Myocyte (in vitro differentiated cells): ENCODE data around the gene LZTR1. TPM values are rescaled to one million over a fixed set of nuclear protein-coding genes. Genes with fewer than 3 reads are reported as not detected.

ENCODE experiments used
- DNase-seq: peaks from one replicate; pipeline ENCODE4 v3.0.0-alpha.2; 2012; ENCODE audit warnings: low read depth
- total RNA-seq: library from RNA; depleted of rRNA; stranded (reverse); fragments of >200 nt; gene quantifications from 2 replicates; pipeline ENCODE4 v1.2.3, GENCODE V29; 2014

LZTR1 gene
- total RNA-seq, 1 donor from 2014 or later, result 51.8 TPM

DNA sequence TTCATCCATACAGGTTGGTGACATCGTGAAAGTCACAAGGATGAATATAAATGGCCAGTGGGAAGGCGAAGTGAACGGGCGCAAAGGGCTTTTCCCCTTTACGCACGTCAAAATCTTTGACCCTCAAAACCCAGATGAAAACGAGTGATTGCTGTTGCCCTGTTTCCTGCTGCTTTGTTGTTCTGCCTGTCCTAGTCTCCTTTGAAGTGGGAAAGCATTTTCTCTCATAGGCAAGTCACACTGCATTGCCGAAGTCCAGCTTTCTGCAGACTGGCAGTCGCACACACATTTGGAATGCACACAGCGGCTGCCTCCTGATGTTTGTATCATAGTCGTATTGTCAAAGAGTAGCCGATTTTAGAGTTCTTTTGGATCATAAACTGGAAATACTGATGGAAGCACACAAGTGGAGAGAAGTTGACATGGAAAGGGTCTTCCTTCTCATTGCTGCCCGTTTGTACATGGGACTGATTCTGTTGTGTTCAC is 32.4 kb upstream of the LZTR1 start:
- no peak for DNase-seq

DNA sequence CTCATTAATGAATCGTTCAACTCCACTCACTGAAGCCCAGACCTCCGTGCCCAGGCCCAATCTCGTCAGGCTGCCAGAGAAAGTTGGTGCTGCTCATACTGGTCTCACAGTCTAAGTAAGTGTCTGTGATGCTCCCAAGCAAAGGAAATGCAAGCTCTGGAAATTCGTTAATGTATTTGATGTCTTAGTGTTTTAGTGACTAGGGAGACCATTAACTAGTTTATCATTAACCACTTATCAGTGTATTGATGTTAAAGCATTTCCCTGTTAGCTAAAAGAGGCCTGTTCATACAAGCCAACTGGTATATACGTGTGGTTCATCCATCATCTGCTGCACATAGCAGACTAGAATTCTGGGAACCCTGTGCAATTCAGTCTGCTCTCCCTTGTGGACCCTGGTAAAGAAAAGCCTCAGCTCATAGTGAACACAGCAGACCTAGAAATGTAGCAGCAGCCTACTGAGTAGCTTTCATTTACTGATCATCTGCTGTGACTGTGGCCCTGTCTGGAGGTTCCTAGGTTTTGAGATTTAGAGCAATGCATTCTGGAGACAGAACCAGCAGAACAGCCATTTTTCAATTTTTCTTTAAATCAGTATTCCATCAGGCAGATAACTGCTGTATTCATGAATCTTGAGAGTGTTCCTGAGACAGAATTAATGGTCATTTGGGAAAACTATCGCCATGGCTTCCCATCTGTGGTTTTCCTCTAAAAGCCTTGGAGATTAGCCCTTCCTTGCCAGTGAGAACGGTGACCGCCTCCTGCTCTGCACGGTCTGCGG is 30.8 kb upstream of the LZTR1 start:
- DNase-seq, result no peak

DNA sequence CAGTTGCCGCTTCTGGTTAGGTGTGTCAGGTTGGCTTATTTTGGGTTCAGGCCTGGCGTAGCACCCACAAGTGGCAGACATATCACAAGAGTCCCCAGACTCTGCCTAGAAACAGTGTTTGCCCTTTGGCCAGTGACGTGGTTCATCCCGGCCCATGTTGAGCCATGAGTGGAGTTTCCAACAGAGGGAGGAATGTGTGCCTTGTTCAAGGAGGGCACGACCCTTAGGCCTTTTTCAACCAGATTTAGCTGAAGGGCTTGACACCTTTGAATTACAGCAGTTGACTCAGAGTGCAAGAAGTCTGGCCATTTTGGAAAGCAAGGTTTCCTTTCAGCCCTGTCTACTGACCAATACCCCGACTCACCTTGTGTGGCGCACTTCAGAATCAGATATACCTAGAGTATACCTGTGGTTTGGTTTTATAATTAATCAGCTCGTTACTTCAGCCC is 30.1 kb upstream of the LZTR1 start:
- DNase-seq, result no peak

DNA sequence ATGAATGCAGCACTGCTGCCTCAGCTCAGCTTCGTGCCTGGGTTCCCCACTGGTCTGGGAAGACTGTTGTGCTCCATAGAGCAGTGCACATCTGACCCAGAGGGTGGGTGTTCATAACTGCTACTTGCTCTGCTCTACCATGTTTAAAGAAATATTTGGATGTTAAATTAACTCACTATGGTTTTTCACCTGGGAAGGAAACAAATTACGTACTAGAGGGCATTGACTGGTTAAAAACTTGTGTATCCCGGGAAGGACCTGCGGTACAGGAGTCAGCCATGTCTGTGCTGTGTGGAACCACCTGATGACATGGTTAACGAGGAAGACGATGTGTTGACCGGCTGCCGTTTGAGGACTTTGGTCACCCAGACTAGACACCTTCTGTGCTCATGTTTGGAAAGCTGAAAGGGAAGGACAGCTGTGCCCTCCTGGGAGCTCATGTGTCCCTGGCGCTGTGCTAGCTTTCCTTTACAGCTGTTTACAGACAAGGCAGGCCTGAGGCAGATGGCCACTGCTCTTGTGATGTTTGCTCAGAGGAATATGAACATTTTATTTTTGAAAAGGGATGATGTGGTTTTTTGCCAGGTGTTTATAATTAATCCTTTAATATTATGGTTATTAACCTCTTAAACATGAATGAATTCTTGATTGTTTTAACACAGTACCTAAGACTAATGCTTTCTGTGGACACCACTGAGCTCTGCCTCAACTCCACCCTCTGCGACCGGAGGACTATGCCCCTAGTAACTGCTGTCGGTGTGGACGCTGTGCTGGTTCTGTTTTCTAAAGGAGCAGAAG is 29.4 kb upstream of the LZTR1 start:
- peak; percentile 47 for DNase-seq

DNA sequence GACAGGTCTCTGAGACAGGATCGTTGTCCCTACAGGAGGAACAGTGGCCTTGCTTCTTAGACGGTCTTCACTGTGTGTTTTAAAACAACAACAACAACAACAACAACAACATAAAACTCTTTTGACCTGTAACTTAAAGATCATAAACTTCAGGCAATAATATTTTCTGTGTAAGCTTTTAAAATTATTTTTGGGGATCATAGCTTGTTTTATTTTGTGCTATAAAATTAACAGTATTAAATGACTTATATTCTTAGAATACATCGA is 28.8 kb upstream of the LZTR1 start:
- DNase-seq, result no peak

- no peak for DNase-seq
Measured at GRCh38 chr22:20953668-20954500, 28.2 kb upstream of the LZTR1 start.

DNA sequence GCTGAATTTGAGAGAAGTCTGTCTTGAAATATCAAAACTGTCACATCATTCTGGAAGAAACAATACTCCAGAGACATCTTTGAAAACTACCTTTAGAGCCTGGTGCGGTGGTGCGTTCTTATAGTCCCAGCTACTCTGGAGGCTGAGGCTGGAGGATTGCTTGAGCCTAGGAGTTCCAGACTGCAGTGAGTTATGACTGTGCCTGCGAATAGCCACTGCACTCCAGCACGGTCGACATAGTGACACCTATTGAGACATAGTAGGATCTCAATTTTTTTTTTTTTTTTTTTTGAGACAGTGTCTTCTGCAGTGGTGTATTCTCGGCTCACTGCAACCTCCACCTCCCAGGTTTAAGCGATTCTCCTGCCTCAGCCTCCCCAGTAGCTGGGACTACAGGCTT is 26.5 kb upstream of the LZTR1 start:
- no peak for DNase-seq

- peak; percentile 49 for DNase-seq
Measured at GRCh38 chr22:20956258-20957101, 25.6 kb upstream of the LZTR1 start.

DNA sequence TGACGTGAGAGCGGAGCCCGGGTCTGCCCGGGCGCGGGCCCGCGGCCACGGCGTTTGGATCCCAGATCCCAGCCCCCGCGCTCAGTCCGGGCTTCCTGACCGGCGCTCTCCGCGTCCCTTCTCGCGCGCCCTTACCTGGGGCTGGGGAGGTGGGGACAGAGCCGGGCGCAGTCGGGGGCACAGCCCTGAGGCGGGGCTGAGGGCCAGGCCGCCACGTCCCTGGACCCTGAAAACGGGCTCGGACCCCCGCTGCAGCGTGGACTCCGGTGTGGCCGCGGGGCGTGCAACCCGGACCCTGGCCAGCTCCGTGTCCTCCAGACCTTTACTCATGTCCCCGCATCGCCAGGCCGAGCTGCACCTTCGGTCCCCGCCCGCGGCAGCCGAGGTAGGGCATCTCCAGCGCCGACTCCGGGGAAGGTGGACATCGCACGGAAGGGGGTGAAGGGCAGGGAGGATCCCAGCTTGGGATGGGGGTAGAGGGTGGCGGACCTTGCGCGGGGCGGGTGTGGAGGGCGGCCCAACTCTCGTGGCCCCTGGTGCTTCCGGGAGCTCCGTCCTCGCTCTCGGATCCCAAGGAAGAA is 24.9 kb upstream of the LZTR1 start:
- DNase-seq, result no peak

GRCh38 chr22:20957683-20958431 is 24.2 kb upstream of the LZTR1 start:
- DNase-seq, result peak; percentile 27

DNA sequence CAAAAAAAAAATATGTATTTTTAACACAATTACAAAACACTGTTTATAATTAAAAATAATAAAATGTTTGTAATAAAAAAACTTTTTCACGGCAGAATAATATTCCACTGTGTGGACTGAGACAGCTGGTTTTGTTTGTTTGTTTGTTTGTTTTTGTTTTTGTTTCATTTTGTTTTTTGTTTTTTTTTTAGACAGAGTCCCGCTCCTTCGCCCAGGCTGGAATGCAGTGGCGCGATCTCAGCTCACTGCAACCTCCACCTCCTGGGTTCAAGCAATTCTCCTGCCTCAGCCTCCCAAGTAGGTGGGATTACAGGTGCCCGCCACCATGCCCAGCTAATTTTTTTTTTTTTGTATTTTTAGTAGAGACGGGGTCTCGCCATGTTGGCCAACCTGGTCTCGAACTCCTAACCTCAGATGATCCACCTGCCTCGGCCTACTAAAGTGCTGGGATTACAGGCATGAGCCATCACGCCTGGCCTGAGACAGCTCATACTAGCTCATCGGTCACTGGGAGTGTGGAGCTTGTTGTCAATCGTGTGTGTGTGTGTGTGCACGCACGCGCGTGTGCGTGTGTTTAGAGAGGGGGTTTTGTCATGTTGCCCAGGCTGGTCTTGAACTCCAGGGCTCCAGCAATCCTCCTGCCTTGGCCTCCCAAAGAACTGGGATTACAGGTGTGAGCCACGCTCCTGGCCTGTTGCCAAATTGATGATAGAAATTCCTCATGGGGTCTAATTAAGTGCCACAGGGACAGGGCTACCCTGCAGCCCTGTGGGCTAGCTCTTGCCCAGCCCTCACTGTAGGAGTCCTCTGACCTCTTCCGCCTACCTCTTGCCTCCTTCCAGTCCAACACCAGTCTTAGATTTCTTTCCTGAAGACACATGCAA is 22.3 kb upstream of the LZTR1 start:
- no peak for DNase-seq

DNA sequence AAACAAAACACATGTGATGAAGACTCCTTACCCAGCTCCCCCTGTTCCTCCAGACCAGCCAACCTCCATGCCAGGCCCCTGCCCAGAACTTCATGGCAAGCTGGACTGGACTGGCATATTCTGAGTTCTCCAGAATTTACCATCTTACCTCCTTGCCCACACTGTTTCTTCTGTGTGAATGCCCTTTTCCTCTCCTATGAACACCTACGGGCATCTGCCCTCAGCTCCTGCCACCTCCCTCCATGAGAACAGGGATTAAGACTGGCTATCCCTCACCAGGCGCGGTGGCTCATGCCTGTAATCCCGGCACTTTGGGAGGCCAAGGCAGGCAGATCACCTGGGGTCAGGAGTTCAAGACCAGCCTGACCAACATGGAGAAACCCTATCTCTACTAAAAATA is 21.5 kb upstream of the LZTR1 start:
- DNase-seq, result no peak

GRCh38 chr22:20962491-20962945 is 19.6 kb upstream of the LZTR1 start:
- no peak for DNase-seq

DNA sequence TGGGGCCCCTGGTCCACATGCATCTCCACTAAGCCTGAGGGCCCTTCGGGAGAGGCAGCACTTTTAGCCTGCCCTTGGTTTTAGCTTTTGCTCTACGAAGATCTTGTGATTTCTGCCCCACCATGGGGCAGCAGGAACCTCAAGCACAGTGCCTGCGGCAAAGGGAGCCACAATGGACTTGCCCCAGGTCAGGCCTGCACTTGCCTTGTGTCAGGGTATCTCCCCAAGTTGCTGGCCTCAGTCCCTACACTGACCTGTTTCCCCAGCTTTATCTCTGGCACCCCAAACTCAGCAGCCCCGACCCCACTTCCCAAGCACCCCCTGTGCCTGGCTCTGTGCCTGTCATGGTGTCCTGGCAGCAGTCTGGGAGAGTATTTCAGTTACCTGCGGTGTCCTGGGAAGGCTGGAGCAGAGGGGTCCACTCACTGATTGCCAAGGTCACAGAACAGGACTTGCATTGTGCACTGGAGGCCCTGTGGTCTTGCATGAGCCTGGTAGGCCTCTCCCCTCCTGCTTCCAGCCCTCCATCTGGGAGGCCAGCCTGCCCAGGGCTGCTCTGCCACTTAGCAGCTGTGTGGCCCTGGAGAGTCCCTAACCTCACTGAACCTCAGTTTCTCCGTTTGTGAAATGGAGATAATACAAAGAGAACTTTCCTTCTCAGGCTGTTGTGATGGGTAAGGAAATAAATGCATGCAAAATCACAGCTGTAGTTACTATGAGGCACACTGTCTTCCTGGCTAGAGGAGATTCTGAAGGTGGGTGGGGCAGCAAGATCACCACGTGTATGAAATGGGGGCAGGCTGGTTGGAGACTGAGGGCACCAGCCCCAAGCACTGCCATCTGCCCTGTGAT is 18.7 kb upstream of the LZTR1 start:
- no peak for DNase-seq

GRCh38 chr22:20964090-20964798 is 17.9 kb upstream of the LZTR1 start:
- no peak for DNase-seq

- DNase-seq, result no peak
Measured at GRCh38 chr22:20964799-20965103, 17.3 kb upstream of the LZTR1 start.
